ENCODE data around the gene TMEM35A. TPM values are rescaled to one million over a fixed set of nuclear protein-coding genes. Genes with fewer than 3 reads are reported as not detected.
A peak's percentile ranks its signal among the peaks of the same experiment; 100 is the strongest.
"Not testable (repeated sequence)": the region's sequence is repeated elsewhere in the genome, so short reads cannot be mapped to it uniquely, and the experiment has no call there.

TMEM35A gene
- 98.2 TPM for total RNA-seq

- FAIRE-seq = no peak
- no peak for DNase-seq (ENCODE audit: low spot score in 2 of 2)
These were observed at the start of gene TMEM35A for GRCh38 chrX:101078716-101079598. Gene TMEM35A (plus strand): TSS chrX:101078879. CDS start chrX:101079003, 124 bp downstream.

- no peak for FAIRE-seq
These were observed 49.0 kb upstream of the TMEM35A start for GRCh38 chrX:101029665-101030064.

GRCh38 chrX:101037231-101037630 lies 41.4 kb upstream of the TMEM35A start:
- DNase-seq (ENCODE audit: low spot score in 2 of 2) = no peak
- no peak for FAIRE-seq

More at GRCh38 chrX:101029665-101030064, 49.0 kb upstream of the TMEM35A start:
- no peak for DNase-seq (ENCODE audit: low spot score in 2 of 2)

- FAIRE-seq (no peak), DNase-seq (ENCODE audit: low spot score in 2 of 2) (no peak)
These were observed 38.5 kb upstream of the TMEM35A start for GRCh38 chrX:101040197-101040596.

- FAIRE-seq = no peak
- DNase-seq (ENCODE audit: low spot score in 2 of 2) = no peak
These were observed 27.5 kb upstream of the TMEM35A start for GRCh38 chrX:101051153-101051548.

GRCh38 chrX:101051549-101052302 lies 27.0 kb upstream of the TMEM35A start, which contains the start of gene TRMT2B:
Gene TRMT2B (minus strand): TSS chrX:101052111. CDS start chrX:101042289, 9,822 bp downstream.
- DNase-seq (ENCODE audit: low spot score in 2 of 2) = peak in 1 of 2 donors; percentile 48
- FAIRE-seq = no peak

GRCh38 chrX:101056551-101056950 lies 22.1 kb upstream of the TMEM35A start:
- not testable (repeated sequence) for FAIRE-seq; DNase-seq (ENCODE audit: low spot score in 2 of 2)

GRCh38 chrX:101057093-101057714 lies 21.5 kb upstream of the TMEM35A start:
- no peak for FAIRE-seq
- DNase-seq (ENCODE audit: low spot score in 2 of 2) = no peak

- DNase-seq (ENCODE audit: low spot score in 2 of 2) (no peak), FAIRE-seq (no peak)
These were observed 16.5 kb upstream of the TMEM35A start for GRCh38 chrX:101062176-101062575.

- FAIRE-seq = no peak
- DNase-seq (ENCODE audit: low spot score in 2 of 2) = no peak
These were observed 7.1 kb upstream of the TMEM35A start for GRCh38 chrX:101071582-101071981.

GRCh38 chrX:101079736-101080270 lies 1.1 kb downstream of the TMEM35A start:
- DNase-seq (ENCODE audit: low spot score in 2 of 2) = no peak
- no peak for FAIRE-seq

GRCh38 chrX:101080326-101081124 lies 1.8 kb downstream of the TMEM35A start:
- FAIRE-seq (no peak), DNase-seq (ENCODE audit: low spot score in 2 of 2) (no peak)

- FAIRE-seq = no peak
These were observed 2.6 kb downstream of the TMEM35A start for GRCh38 chrX:101081231-101081630.

GRCh38 chrX:101091817-101092216 lies 13.1 kb downstream of the TMEM35A start:
- FAIRE-seq = no peak

More at GRCh38 chrX:101081231-101081630, 2.6 kb downstream of the TMEM35A start:
- no peak for DNase-seq (ENCODE audit: low spot score in 2 of 2)

GRCh38 chrX:101097546-101098453 lies 19.1 kb downstream of the TMEM35A start, which contains the start of gene CENPI:
Gene CENPI (plus strand): TSS chrX:101098204. CDS start chrX:101101071, 2,867 bp downstream.
- DNase-seq (ENCODE audit: low spot score in 2 of 2) = peak; percentile 76 to 85
- no peak for FAIRE-seq

More at GRCh38 chrX:101091817-101092216, 13.1 kb downstream of the TMEM35A start:
- no peak for DNase-seq (ENCODE audit: low spot score in 2 of 2)

GRCh38 chrX:101108284-101108683 lies 29.6 kb downstream of the TMEM35A start:
- no peak for FAIRE-seq

GRCh38 chrX:101117701-101118100 lies 39.0 kb downstream of the TMEM35A start:
- no peak for FAIRE-seq
- DNase-seq (ENCODE audit: low spot score in 2 of 2) = no peak

More at GRCh38 chrX:101108284-101108683, 29.6 kb downstream of the TMEM35A start:
- no peak for DNase-seq (ENCODE audit: low spot score in 2 of 2)

- DNase-seq (ENCODE audit: low spot score in 2 of 2) (no peak), FAIRE-seq (no peak)
These were observed 57.6 kb downstream of the TMEM35A start for GRCh38 chrX:101136235-101136634.

Data from frontal cortex (tissue), 4 donors.